GM21723 (cell line): ENCODE results near the gene ZMYM3.
A peak's percentile ranks its signal among the peaks of the same experiment; 100 is the strongest.

Experiments used
- ATAC-seq: cut with Tn5 transposase; IDR thresholded peaks from one replicate; pipeline ENCODE4 v1.9.1; 2021; ENCODE audit warnings: mild to moderate bottlenecking, moderate library complexity; ENCODE audit not compliant: unreplicated experiment

ZMYM3 gene

DNA sequence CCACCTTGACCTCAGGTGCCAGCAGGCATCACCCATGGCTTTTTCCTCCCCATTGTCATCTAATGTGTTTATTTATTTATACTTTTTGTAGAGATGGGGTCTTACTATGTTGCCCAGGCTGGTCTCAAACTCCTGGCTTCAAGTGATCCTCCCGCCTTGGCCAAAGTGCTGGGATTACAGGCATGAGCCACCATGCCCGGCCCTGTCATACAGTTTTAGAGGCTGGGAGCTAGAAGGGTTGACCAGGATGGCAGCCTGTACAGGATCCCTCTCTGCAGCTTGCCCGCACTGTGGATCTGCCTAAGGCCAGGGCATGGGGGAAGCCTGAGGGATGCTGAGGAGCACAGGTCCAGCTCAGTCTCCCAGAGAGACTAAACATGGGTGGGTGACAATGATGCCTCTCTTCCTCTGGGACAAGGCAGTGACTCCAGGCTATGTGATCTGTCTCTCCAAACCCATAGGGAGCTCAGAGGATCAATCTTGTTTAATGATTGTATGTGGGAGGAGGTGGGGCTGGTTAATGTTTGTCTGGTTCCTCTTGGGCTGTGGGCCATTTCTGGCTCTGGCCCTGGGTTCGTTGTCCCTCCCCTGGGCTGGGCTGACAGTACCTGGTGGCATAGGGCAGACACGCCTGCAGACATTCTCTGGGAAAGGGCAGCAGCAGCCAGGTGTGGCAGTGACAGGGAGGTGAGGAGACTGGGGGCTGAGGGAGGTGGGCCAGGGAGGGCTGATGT lies 39.2 kb downstream of the ZMYM3 start:
- ATAC-seq, result no peak

DNA sequence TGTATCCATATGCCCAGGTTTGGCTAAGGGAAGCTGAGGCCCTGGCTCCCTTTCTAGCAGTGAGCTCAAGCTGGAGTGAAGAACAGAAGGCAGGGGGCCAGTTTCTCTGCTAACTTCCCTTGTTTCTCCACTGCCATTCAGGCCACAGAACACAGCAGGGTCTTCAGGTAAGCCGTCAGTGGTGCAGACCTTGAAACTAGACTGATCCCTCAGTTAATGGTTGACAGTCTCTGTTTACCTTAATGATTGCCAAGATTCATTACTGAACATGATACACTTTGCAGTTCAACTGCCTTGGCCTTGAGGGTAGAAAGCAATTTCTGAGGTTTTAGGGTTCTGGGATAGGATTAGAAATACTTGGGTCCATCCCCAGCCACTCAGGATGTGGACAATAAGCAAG lies 39.8 kb downstream of the ZMYM3 start:
- ATAC-seq, result no peak

DNA sequence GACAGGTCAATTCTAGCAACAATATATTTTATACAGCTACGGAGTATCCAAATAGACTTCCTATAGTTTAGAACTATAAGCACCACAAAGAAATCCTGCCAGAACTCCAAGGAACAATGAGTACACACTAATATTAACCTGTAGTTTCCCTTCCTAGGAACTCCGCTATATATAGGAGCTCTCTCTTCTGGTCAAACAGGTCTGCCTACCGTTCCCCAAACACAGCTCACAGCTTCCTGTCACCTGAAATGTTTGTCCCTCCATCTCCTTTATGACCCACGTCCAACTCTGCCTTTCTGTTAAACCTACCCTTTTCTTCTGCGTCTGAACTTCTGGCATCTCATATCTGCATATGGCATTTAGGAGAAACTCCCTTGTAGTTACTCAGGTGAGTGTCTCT lies 41.4 kb downstream of the ZMYM3 start:
- no peak for ATAC-seq

DNA sequence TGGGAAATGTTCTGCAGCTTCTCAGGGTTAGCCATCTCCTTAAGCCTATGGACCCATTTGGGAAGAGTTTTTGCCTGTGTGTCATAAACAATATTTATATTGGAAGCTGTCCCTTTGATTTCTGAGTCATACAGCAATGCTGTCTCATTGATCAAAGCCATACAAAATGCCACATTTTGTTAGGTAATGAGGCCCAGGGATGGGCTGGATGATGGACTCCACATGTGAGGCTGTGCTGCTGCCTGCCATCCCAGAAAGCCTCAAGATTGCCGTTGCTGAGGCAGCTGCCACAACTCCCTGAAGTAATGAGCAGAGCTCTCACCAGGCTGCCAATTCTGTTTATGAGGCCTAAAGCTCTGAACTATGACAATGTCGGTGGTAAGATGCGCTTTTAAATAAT lies 43.1 kb downstream of the ZMYM3 start:
- no peak for ATAC-seq

DNA sequence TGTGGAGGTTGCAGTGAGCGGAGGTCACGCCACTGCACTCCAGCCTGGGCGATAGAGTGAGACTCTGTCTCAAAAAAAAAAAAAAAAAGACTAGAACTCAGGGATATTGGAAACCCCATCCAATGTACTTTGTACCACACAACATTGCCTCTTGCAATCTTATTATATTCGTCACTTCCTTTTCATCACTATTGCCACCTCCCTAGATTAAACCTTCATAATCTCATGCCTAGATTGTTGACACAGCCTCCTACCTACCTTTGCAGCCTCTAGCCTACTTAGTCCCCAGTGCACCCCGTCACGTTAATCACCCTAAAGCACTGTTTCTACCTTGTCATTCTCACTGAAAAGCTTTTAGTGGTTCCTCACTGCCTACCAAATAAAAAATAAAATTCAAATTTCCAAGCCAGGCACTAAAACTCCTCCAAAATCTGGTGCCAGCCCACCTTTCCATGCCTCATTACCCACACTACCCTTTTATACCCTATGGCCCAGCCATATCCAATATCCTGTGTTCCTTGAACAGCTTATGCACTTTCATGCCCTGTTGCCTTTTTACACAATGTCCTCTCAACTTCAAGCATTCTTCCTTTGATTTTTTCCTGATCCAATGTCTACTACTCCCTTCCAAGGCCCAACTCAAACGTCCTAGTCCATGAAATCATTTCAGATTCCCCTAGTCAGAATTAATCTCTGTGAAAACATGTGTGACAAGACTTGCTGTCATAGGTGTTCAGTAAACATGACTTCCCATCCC lies 54.5 kb downstream of the ZMYM3 start:
- ATAC-seq, result no peak

DNA sequence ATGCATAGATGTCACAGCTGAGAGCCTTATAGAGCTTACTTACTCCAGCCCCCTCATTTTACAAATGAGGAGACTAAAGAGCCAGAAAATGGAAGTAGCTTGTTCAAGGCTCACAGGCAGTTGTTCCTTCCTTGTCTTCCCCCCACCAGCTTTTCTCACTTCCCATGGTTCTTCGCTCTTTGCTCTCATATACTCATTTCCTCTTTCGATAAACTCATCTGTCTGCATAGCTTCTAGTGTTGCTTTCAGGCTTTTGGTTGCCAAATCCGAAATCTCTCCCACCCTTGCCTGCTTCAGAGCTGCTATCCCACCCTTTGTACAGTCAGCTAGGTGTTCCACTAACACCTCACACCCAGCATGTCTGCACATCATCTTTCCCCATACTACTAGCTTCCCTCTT lies 55.9 kb downstream of the ZMYM3 start:
- peak; percentile 83 for ATAC-seq

DNA sequence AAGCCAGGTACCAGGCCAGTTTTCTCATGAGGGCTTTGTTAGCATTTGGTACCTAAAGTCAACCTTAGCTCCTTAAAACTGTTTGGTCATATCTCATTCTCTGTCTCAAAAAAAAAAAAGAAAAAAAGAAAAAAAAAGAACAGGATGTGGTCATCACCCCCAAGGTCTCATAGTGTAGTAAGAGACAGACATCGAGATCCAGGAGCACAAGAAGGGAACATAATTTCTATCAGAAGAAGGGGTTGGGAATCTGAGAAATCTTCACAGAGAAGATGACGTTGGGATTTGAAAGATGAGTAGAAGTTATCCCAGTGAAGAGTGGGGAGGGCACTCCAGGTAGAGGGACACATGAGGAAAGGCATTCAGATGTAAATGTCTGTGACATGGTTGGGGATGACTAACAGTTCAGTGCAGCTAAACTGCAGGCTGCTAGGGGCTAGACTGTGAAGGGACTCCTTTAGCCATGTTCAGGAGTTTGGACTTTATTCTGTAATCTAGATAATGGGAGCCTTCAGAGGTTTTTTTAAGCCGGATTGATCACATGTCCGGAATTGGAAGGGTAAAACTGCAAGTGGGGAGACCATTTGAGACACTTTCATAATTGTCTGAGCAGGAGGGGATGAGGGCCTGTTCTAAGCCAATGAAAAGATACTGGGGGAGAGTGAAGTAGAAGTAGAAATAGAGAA lies 57.8 kb downstream of the ZMYM3 start:
- peak; percentile 49 for ATAC-seq

DNA sequence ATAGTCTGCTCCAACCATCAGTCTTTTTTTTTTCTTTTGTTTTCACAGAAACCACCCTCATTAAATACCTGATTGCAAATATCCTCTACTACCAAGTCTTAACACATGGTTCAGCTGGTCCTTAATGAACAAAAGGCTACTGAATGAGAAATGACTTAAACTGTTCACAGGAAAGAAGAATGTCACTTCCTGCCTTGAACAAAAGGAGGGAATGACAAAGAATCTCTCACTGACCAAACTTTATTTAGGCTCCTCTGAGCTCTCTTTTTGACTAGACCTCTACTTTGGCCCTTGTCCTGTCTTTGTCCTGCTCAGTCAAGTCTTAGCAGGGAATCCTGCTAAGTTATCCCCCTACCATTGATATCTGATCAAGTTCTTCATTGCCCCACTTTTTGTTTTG lies 62.7 kb downstream of the ZMYM3 start:
- no peak for ATAC-seq
